Stimulated activated naive CD8-positive, alpha-beta T cell treated with anti-CD3 and anti-CD28 coated beads, Interleukin-15, amount 100 ng/mL, for 72 hours (primary cell): ENCODE measurements around the gene FAM25G.
"Not testable (repeated sequence)": the region's sequence is repeated elsewhere in the genome, so short reads cannot be mapped to it uniquely, and the experiment has no call there.

ENCODE experiments used
- ATAC-seq: fragments of 150-1000 bp; cut with Tn5 transposase; 2 replicates; pipeline ENCODE4 v1.10.0; 2021; ENCODE audit warnings: mild to moderate bottlenecking, moderate library complexity
- DNase-seq, 2 donors: peaks; one replicate each; pipeline ENCODE4 v3.0.0; 2021 to 2022
- H3K27ac Mint-ChIP-seq, 2 donors: one replicate each; pipeline ENCODE4 v1.8.0; 2022; ENCODE audit warnings: mild to moderate bottlenecking in 2 of 2, mixed read lengths in 2 of 2, moderate library complexity in 2 of 2
- H3K27me3 Mint-ChIP-seq: one replicate; pipeline ENCODE4 v1.8.0; 2022; ENCODE audit warnings: mixed read lengths
- H3K4me1 Mint-ChIP-seq: one replicate; pipeline ENCODE4 v1.8.0; 2022; ENCODE audit warnings: mild to moderate bottlenecking, mixed read lengths
- H3K4me3 Mint-ChIP-seq, 2 donors: one replicate each; pipeline ENCODE4 v1.8.0; 2022; ENCODE audit warnings: mild to moderate bottlenecking in 2 of 2, mixed read lengths in 2 of 2, moderate library complexity in 1 of 2
- H3K9me3 Mint-ChIP-seq, 2 donors: one replicate each; pipeline ENCODE4 v1.8.0; 2022; ENCODE audit warnings: mixed read lengths in 2 of 2

The FAM25G gene

DNA sequence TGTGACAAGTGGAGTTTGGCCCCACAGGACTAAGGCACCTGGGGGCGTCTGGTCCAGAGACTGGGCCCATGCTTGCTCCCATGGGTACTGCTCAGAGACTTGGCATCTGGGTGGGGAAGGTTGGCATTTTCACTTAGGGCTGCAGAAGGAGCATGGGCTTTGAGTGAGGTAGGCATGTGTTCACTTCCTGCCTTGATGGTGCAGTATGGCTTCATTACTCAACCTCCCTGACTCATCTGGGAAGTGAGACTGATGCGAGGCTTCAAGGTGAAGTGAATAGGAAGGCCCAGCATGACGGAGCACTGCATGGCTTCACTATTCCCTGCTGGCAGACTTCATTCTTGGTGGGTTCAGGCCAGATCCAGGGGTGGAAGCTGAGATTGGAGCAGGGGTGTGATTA is 18.9 kb downstream of the FAM25G start:
- H3K27ac Mint-ChIP-seq, DNase-seq, H3K4me1 Mint-ChIP-seq, H3K9me3 Mint-ChIP-seq, H3K4me3 Mint-ChIP-seq, H3K27me3 Mint-ChIP-seq: not testable (repeated sequence)
- ATAC-seq: peak; percentile 93

DNA sequence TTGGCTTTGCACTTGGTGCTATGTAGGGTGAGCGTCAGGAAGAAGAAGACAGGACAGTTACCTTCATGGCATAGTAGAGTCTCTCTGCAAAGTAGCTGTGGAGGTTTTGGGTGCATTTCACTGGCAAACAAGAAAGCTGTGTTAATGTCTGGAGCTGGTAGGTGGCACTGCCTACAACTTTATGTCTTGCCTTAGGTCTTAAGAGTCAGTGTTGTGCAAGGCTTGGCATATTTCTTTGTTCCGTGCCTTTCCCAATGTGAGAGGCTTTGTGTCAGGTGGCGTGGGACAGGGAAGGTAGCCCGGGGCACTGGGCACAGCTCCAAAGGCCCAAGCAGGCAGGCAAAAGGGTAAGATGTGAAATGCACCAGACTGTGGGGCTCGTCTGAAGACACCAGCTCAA is 19.4 kb downstream of the FAM25G start:
- not testable (repeated sequence) for H3K27ac Mint-ChIP-seq, H3K27me3 Mint-ChIP-seq, ATAC-seq, H3K4me3 Mint-ChIP-seq, H3K4me1 Mint-ChIP-seq, DNase-seq, H3K9me3 Mint-ChIP-seq

DNA sequence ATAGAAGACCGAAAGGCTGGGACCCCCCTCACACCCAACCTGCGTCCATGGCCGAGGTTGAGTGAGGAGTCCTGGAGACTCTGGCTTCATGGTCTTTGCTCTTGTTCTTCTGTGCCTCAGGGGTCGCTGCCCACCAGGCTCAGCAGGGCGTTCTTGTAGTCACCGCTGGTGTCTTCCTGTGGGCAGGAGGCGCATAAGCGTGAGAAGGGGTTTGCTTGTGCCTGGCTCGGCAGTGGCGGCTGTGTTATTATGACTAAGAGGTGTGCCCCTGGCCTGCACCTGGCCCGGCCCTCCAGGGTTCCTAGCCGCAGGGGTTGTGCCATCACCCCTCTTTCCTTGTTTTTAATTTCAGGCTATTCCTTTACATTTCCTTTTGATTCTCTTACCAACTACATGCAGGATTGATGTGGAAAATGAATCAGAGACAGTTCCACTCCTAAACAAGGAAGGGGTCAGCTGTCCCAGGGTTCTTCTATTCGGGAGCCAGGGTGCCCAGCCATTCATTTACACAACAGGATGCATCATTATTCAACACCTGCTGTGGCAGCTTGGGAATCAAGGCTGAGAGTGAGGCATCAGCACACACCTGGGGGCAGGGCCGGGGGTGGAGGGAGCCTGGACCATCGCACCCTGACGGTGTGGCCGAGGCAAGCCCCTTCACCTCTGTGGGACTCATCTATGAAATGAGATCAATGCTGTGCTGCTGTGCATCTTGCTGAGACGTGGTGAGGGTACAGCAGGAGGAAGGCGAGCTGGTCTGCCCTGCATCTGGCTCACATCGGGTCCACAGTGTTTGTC is 22.6 kb downstream of the FAM25G start:
- ATAC-seq, H3K4me1 Mint-ChIP-seq, DNase-seq, H3K4me3 Mint-ChIP-seq, H3K27me3 Mint-ChIP-seq, H3K9me3 Mint-ChIP-seq, H3K27ac Mint-ChIP-seq: not testable (repeated sequence)

DNA sequence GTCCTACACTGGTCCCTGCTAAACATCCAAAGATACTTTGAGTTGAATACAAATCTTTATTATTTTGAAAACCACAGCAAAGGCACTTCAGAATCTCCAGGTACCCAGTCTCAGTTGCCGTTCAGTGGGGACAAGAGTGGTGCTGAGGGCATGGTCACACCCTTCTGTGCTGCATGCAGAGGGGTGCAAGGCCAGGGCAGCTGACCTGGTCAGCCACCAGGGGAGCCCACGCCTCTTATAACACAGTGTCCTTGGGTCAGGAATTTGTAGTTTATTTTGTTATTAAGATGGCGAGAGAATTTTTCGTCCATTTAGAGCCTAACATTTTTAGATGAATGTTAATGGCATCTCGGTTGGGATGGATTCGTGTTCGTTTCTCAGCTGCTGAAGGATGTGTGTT is 23.5 kb downstream of the FAM25G start:
- not testable (repeated sequence) for H3K9me3 Mint-ChIP-seq, DNase-seq, H3K4me1 Mint-ChIP-seq, H3K27ac Mint-ChIP-seq, ATAC-seq, H3K4me3 Mint-ChIP-seq, H3K27me3 Mint-ChIP-seq

DNA sequence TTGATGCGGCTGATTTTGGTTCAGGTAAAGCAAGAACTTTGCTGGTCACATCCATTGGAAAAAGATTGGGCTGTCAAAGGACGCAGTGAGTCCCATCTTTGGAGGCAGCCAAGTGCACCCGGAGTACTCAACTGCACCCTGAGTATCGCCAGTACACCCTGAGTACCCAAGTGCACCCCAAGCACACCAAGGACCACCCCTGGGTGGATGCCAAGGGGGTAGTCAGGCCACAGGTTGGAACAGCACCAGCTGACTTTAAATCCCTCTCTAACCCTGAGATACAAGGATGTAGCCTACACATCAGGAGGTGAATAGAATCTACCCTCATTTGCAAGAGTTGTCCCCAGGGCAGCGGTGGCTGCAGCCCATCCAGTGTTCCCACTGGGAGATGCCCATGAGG is 24.0 kb downstream of the FAM25G start:
- H3K4me3 Mint-ChIP-seq, H3K27me3 Mint-ChIP-seq, ATAC-seq, H3K27ac Mint-ChIP-seq, H3K4me1 Mint-ChIP-seq, DNase-seq, H3K9me3 Mint-ChIP-seq: not testable (repeated sequence)

DNA sequence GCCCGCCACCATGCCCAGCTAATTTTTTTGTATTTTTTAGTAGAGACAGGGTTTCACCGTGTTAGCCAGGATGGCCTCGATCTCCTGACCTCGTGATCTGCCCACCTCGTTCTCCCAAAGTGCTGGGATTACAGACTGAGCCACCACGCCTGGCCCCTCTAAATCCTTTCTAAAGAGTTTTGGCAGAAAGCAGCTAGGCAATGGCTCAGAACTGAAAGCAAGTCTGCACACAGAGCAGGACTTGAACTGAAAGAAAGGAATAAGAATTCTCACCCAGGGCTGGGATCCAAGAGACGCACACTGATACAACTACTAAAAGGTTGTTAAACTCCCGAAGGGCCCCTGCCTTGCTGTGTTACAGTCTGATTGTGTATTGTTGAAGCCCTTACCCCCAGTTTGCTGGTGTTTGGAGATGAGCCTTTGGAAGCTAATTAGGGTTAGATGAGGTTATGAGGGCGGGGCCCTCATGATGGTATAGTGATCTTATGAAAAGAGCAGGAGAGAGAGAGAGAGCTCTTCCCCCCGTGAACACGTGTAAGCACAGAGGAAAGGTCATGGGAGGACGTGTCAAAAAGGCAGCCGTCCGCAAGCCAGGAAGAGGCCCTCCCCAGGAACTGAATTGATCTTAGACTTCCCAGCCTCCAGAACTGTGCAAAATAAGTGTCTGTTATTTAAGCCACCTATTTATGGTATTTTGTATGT is 26.1 kb downstream of the FAM25G start:
- ATAC-seq, DNase-seq, H3K4me1 Mint-ChIP-seq, H3K4me3 Mint-ChIP-seq, H3K9me3 Mint-ChIP-seq, H3K27me3 Mint-ChIP-seq, H3K27ac Mint-ChIP-seq: not testable (repeated sequence)

DNA sequence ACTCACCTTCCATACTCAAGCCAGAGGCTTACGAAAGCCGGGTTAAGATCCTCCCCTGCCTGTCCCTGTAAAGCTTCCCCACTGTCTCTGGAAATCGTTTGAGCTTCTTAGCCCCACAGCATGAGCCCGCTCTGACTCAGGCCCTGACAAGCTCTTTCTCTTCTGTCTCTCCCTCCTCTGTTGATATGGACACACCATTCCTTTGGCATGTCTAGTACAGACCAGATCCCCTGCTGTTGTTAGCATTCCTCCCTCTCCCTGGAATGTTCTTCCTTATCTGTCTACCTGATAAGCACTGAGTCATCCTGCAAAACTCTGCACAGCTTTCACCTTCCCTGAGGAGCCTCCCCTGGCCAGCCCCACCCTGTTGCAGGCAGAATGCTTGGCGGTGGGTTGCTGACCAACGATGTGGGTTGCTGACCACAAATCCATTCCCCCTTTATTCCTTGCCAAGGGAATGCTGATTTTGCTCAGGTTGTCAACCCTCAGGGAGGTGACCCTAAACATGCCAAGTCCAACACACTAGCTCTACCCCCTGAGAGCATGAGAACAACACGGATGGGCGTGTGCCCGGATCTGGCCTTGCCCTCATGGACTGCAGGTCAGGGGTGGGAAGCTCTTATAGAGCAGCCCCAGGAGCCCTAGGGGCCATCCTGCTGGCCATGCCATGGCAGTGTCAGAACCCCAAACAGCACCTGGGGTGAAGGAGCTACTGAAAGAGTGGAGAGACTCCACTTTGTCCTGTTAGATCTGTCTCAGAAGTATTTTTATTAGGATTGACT is 28.7 kb downstream of the FAM25G start:
- ATAC-seq, H3K4me3 Mint-ChIP-seq, H3K4me1 Mint-ChIP-seq, H3K9me3 Mint-ChIP-seq, DNase-seq, H3K27ac Mint-ChIP-seq, H3K27me3 Mint-ChIP-seq: not testable (repeated sequence)

DNA sequence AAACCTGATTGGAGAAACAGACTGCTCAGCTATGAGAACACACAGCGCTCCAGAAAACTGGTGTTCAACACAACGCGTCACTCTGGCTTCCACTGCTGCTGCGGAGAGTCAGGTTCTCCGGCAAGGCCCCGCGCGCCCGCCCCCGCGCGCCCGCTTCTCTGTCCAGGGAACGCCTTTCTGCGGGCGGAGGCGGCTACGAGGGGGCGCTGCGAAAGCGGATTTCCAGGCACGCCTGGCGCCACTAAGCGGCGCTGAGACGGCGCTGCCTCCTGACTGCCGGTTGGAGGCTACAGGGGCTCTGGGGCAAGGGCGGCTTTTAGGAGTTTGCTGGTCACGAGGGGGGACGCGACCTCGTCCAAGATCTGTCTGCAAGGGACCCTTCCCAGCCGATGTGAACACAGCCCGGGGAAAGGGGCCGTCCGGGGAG is 30.2 kb downstream of the FAM25G start:
- H3K4me3 Mint-ChIP-seq: peak overlapping the region; percentile 49 to 57
- peaks cover 13% of the 10 kb centered on the region for H3K27me3 Mint-ChIP-seq
- H3K27ac Mint-ChIP-seq, H3K4me1 Mint-ChIP-seq, H3K9me3 Mint-ChIP-seq: not testable (repeated sequence)
- DNase-seq: peak in 1 of 2 donors; percentile 21
- ATAC-seq: peak; percentile 77

DNA sequence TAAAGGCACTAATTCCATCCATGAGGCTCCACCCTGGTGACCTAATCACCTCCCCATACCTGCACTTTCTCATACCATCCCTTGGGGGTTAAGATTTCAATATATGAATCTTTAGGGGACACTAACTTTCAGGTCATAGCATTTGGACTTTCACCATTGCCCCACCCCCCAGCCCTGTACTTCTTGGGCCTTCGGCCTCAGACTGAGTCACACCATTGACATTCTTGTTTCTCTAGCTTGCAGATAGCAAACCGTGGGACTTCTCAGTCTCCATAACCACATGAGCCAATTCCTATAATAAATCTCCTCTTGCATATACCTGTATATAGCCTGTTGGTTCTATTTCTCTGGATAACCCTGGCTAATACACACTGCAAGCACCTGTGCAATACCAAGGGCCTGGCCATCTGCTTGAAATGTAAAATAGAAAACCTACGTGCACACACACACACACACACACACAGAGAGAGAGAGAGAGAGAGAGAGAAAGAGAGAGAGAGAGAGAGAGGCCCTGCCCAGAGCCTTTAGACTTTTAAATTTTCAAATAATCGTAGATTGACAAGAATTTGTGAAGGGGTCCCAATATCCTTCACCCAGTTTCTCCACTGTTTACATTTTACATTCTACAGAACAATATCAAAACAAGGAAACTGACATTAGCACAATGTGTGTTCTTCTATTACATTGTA is 32.9 kb downstream of the FAM25G start:
- Mint-ChIP-seq H3K4me1 (peaks cover 9% of the 10 kb centered on the region), H3K4me3 (no peak overlapping the region), H3K27me3 (peaks cover 32% of the 10 kb centered on the region), H3K9me3 (no peaks in the 10 kb centered on the region), H3K27ac (no peak overlapping the region)
- no peak for ATAC-seq
- no peak for DNase-seq

DNA sequence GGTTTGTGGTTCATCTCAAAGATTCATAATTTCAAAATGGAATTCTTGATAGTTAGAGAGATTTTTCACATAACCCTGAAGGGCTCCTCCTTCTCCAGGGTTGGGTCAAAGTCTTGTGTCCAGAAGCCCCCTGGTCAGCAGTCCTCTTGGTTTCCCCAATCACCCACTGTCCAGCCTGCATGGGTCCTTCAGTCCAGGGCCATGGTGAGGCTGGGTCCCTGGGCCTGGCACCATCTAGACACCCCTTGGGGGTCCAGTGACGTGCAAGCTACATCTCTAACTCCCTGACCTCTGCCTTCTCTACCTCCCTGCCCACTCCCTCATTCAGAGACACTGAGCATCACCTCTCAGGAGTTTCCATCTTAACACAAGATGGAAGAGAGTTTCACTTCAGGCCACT is 33.7 kb downstream of the FAM25G start:
- DNase-seq: no peak
- H3K27me3 Mint-ChIP-seq: peaks cover 35% of the 10 kb centered on the region
- no peaks in the 10 kb centered on the region for H3K9me3 Mint-ChIP-seq
- no peak overlapping the region for H3K4me3 Mint-ChIP-seq
- H3K4me1 Mint-ChIP-seq: peaks cover 9% of the 10 kb centered on the region
- no peak overlapping the region for H3K27ac Mint-ChIP-seq
- no peak for ATAC-seq

DNA sequence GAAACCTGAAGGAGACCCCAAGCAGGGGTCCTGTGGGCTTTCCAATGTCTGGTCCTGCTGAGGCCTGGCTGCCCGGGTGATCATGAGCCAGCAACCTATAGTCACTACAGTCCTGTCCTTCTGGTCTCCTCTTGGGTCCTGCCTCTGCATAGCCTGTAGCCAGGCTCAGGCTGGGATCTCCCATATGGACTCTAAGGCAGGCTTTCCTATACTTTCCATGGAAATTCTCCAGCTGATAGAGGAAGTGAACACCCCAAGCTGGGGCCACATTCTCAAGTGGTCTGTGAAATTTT is 34.0 kb downstream of the FAM25G start:
- peaks cover 38% of the 10 kb centered on the region for H3K27me3 Mint-ChIP-seq
- H3K9me3 Mint-ChIP-seq: no peaks in the 10 kb centered on the region
- no peak overlapping the region for H3K27ac Mint-ChIP-seq
- ATAC-seq: no peak
- H3K4me3 Mint-ChIP-seq: no peak overlapping the region
- DNase-seq: no peak
- peaks cover 11% of the 10 kb centered on the region for H3K4me1 Mint-ChIP-seq

DNA sequence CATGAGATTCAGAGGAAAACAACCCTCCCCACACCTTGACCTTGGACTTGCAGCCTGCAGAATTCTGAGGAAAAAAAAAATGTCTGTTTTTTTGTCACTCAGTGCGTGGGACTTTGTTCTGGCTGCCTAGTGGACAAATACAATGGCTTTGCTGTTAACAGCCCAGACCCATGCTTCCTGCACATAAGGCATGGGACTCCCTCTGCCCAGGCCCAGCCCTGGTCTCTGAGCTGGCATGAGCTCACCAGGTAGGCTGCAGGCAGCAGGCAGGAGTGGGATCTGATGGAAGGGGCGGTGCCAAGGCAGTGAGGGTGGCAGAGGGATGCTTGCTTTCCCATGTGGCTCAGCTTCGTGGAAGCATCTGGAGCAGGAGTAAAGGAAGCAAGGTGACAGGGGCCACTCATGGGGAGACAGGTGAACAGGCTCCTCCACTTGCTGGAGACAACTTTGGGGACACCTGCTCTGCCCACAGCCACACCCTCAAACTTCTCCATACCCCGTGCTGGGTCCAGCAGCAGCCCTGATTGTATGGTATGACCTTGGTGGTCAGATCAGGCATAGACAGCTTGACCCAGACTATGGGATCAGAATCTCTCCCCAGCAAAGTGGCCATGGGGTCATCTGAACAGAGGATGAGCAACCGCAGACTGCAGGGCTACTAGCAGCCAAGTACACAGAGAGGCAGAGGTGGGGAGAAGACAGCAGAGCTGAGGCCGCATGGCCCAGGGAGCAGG is 34.5 kb downstream of the FAM25G start:
- no peak overlapping the region for H3K27ac Mint-ChIP-seq
- peaks cover 42% of the 10 kb centered on the region for H3K27me3 Mint-ChIP-seq
- ATAC-seq (no peak), DNase-seq (no peak)
- H3K4me3 Mint-ChIP-seq: no peak overlapping the region
- peaks cover 14% of the 10 kb centered on the region for H3K4me1 Mint-ChIP-seq
- H3K9me3 Mint-ChIP-seq: no peaks in the 10 kb centered on the region

DNA sequence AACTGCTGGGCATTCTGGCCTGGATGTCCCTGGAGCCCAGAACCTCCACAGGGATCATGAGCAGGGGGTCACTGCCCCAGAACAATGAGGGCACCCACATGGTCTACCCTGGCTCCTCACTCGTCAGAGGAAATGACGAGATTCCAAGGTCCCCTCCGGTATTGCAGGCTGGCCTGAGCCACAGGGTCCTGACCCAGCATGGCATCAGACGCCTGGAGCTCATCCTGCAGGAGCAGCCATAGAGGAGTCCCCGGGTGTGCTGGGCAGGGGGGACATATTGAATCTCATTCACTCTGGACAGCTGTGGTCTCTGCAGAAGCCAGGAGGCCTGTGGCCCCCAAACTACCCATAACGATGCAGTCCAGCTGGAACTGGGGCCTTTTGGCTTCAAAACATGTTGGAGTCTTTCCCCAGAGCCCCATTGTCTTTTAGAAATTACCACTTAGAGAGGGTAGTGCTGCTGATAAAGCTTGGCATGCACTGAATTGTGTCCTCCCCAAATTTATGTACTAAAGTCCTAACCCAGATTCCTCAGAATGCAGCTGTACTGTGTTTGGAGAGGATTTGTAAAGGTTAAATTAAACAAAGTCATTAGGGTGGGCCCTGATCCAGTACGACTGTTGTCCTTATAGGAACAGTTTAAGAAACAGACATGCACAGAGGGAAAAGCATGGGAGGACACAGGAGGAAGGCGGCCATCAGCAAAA is 35.3 kb downstream of the FAM25G start:
- Mint-ChIP-seq H3K4me1 (peaks cover 10% of the 10 kb centered on the region), H3K9me3 (no peaks in the 10 kb centered on the region), H3K4me3 (no peak overlapping the region)

DNA sequence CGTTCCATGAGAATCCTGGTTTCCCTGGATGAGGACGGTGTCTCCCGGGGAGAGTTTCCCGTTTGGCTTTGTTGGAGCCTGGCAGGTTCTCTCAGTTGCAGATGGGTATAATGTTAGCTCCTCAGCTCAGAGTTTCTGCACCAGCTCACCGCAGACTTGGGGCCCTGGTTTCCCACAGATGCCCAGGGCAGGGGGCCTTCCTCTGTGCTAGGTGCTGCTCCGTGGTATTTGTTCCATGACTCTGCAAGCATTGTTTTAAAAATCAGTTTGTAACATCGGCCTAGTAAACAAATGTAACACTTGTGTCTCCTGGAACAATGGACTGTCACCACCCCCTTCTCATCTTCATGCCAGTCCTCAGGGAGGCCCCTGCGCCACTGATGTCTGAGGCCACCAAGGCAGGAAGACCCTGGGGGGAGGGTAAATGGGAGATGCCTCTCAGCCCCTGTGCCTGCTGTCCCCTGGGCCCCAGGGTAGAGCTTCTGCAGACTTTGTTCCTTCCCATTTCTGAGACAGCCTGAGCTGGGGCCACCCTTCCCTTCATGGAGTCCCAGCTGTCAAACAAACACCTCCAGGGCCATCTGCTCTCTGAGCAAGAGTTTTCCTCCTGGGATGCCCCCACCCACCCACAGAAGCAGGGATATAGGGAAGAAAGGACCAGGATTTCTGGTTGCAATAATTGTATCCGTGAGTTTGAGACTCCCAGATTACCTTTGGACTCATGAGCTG is 36.0 kb downstream of the FAM25G start:
- H3K27ac Mint-ChIP-seq, H3K4me3 Mint-ChIP-seq, H3K9me3 Mint-ChIP-seq, DNase-seq, H3K4me1 Mint-ChIP-seq, ATAC-seq: not testable (repeated sequence)
- H3K27me3 Mint-ChIP-seq: peaks cover 42% of the 10 kb centered on the region

More for the DNA sequence above, 35.3 kb downstream of the FAM25G start:
- peaks cover 42% of the 10 kb centered on the region for H3K27me3 Mint-ChIP-seq
- ATAC-seq (no peak), DNase-seq (no peak)
- no peak overlapping the region for H3K27ac Mint-ChIP-seq
